HepG2 (cell line): ENCODE measurements around the gene NPDC1. TPM values are rescaled to one million over a fixed set of nuclear protein-coding genes. Genes with fewer than 3 reads are reported as not detected.

ENCODE experiments used
- DPF2 ChIP-seq: sonication (generic); formaldehyde crosslinking; IDR thresholded peaks from 2 replicates; pipeline ENCODE4 v1.4.0; 2020; ENCODE audit warnings: mild to moderate bottlenecking, low read depth, missing genetic modification reagents, borderline replicate concordance
- ERF ChIP-seq: IDR thresholded peaks from 2 replicates; pipeline ENCODE4 v1.6.1; 2018; ENCODE audit warnings: missing biosample characterization, missing genetic modification reagents
- GATAD1 ChIP-seq: IDR thresholded peaks from 2 replicates; pipeline ENCODE4 v1.6.1; 2016; ENCODE audit warnings: missing genetic modification reagents, missing compliant biosample characterization
- HOMEZ ChIP-seq: IDR thresholded peaks from 2 replicates; pipeline ENCODE4 v1.6.1; 2016; ENCODE audit warnings: low read depth
- RELA ChIP-seq: sonication (generic); formaldehyde crosslinking; IDR thresholded peaks from 2 replicates; pipeline ENCODE4 v1.4.0; 2020; ENCODE audit warnings: missing genetic modification reagents
- TCF7L2 ChIP-seq: IDR thresholded peaks from 2 replicates; pipeline ENCODE4 v1.6.1; 2011; ENCODE audit warnings: mild to moderate bottlenecking, low read depth, low read length, moderate library complexity
- TEAD3 ChIP-seq: optimal IDR thresholded peaks from 2 replicates; pipeline ENCODE3; 2016; ENCODE audit warnings: borderline replicate concordance
- ZFP91 ChIP-seq: sonication (generic); formaldehyde crosslinking; IDR thresholded peaks from 2 replicates; pipeline ENCODE4 v1.9.0; 2022; ENCODE audit warnings: missing genetic modification reagents, mild to moderate bottlenecking, borderline replicate concordance
- ZNF350 ChIP-seq: sonication (generic); formaldehyde crosslinking; IDR thresholded peaks from 2 replicates; pipeline ENCODE4 v1.4.0; 2020; ENCODE audit warnings: mild to moderate bottlenecking, low read depth, missing genetic modification reagents, borderline replicate concordance
- ZNF44 ChIP-seq: sonication (generic); formaldehyde crosslinking; IDR thresholded peaks from 2 replicates; pipeline ENCODE4 v1.5.1; 2020; ENCODE audit warnings: mild to moderate bottlenecking, missing genetic modification reagents
- ZNF503 ChIP-seq: sonication (generic); formaldehyde crosslinking; IDR thresholded peaks from 2 replicates; pipeline ENCODE4 v1.4.0; 2020; ENCODE audit warnings: missing genetic modification reagents
- polyA plus RNA-seq, 8 experiments: library from polyadenylated mRNA; depleted of rRNA in 3 of 8; stranded (reverse) in 7 of 8; unstranded in 1 of 8; fragments of >200 nt; fragmentation: Illumina TruSeq in 4 of 8; extraction: Trizol in 4 of 8; gene quantifications; 2 replicates each; pipeline versions ENCODE4 v1.2.1 to v1.2.3, GENCODE V29; 2011 to 2016; ENCODE audit warnings: low read depth in 4 of 8, missing spikeins in 1 of 8, mixed read lengths in 1 of 8; ENCODE audit not compliant: insufficient read depth in 1 of 8
- total RNA-seq, 5 experiments: library from RNA; depleted of rRNA; stranded (reverse); fragments of >200 nt; fragmentation: Illumina TruSeq; extraction: Trizol; gene quantifications; 2 replicates each; pipeline ENCODE4 v1.2.3, GENCODE V29; 2016; ENCODE audit warnings: low read depth in 1 of 5
- TF ChIP-seq, protein P1 (sequence below): sonication (generic); formaldehyde crosslinking; IDR thresholded peaks from 2 replicates; pipeline ENCODE4 v1.4.0; 2020; ENCODE audit warnings: mild to moderate bottlenecking, missing genetic modification reagents, borderline replicate concordance
- TF ChIP-seq, protein P2 (sequence below): IDR thresholded peaks from 2 replicates; pipeline ENCODE4 v1.6.1; 2016; ENCODE audit warnings: missing genetic modification reagents, missing compliant biosample characterization
- TF ChIP-seq, protein P3 (sequence below): sonication (generic); formaldehyde crosslinking; IDR thresholded peaks from 2 replicates; pipeline ENCODE4 v1.5.1; 2020; ENCODE audit warnings: missing genetic modification reagents, mild to moderate bottlenecking, borderline replicate concordance
- TF ChIP-seq, protein P4 (sequence below): sonication (generic); formaldehyde crosslinking; IDR thresholded peaks from 2 replicates; pipeline ENCODE4 v1.8.1; 2022; ENCODE audit warnings: mild to moderate bottlenecking, missing genetic modification reagents

Gene NPDC1
- total and polyA plus RNA-seq, 2 of the 13 experiments (the other 11 are each of a cell fraction or from before 2014, with no cell fraction given) = 0.84 to 5.4 TPM

- TF ChIP-seq, protein P1, sequence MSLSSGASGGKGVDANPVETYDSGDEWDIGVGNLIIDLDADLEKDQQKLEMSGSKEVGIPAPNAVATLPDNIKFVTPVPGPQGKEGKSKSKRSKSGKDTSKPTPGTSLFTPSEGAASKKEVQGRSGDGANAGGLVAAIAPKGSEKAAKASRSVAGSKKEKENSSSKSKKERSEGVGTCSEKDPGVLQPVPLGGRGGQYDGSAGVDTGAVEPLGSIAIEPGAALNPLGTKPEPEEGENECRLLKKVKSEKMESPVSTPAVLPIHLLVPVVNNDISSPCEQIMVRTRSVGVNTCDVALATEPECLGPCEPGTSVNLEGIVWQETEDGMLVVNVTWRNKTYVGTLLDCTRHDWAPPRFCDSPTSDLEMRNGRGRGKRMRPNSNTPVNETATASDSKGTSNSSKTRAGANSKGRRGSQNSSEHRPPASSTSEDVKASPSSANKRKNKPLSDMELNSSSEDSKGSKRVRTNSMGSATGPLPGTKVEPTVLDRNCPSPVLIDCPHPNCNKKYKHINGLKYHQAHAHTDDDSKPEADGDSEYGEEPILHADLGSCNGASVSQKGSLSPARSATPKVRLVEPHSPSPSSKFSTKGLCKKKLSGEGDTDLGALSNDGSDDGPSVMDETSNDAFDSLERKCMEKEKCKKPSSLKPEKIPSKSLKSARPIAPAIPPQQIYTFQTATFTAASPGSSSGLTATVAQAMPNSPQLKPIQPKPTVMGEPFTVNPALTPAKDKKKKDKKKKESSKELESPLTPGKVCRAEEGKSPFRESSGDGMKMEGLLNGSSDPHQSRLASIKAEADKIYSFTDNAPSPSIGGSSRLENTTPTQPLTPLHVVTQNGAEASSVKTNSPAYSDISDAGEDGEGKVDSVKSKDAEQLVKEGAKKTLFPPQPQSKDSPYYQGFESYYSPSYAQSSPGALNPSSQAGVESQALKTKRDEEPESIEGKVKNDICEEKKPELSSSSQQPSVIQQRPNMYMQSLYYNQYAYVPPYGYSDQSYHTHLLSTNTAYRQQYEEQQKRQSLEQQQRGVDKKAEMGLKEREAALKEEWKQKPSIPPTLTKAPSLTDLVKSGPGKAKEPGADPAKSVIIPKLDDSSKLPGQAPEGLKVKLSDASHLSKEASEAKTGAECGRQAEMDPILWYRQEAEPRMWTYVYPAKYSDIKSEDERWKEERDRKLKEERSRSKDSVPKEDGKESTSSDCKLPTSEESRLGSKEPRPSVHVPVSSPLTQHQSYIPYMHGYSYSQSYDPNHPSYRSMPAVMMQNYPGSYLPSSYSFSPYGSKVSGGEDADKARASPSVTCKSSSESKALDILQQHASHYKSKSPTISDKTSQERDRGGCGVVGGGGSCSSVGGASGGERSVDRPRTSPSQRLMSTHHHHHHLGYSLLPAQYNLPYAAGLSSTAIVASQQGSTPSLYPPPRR (CRISPR knock-in tag) = no peak
- TF ChIP-seq TCF7L2 = no peak
- TF ChIP-seq, protein P2, sequence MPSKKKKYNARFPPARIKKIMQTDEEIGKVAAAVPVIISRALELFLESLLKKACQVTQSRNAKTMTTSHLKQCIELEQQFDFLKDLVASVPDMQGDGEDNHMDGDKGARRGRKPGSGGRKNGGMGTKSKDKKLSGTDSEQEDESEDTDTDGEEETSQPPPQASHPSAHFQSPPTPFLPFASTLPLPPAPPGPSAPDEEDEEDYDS (CRISPR knock-in tag) = peak; percentile 24; the same call in 1 of the 2 replicates
- TF ChIP-seq ZNF503 (CRISPR knock-in tag) = no peak
- TF ChIP-seq, protein P3, sequence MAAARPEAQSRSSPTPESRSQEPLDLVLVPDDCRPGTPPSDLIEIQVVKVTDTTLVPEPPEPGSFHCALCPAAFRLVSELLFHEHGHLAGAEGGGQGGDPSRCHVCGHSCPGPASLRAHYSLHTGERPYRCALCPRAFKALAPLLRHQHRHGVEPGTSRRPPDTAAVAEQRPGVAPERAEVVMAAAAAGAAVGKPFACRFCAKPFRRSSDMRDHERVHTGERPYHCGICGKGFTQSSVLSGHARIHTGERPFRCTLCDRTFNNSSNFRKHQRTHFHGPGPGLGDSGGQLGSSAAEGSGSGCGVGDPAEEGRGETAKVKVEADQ (CRISPR knock-in tag) = no peak
- TF ChIP-seq ERF = peak; percentile 51; the same call in 1 of the 2 replicates
- TF ChIP-seq, protein P4, sequence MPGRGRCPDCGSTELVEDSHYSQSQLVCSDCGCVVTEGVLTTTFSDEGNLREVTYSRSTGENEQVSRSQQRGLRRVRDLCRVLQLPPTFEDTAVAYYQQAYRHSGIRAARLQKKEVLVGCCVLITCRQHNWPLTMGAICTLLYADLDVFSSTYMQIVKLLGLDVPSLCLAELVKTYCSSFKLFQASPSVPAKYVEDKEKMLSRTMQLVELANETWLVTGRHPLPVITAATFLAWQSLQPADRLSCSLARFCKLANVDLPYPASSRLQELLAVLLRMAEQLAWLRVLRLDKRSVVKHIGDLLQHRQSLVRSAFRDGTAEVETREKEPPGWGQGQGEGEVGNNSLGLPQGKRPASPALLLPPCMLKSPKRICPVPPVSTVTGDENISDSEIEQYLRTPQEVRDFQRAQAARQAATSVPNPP (CRISPR knock-in tag) = no peak
- no peak for TF ChIP-seq ZNF44 (CRISPR knock-in tag)
- no peak for TF ChIP-seq TEAD3 (CRISPR knock-in tag)
- no peak for TF ChIP-seq RELA
- TF ChIP-seq DPF2 (CRISPR knock-in tag) = no peak
- TF ChIP-seq ZNF350 = peak; percentile 45; the same call in 1 of the 2 replicates
- TF ChIP-seq GATAD1 (CRISPR knock-in tag) = 0 out of 2 replicates have a peak, but pooled peaks have one; percentile 22
- no peak for TF ChIP-seq HOMEZ (CRISPR knock-in tag)
- TF ChIP-seq ZFP91 (CRISPR knock-in tag) = peak; percentile 72; the same call in 1 of the 2 replicates
Measured at GRCh38 chr9:137064027-137064879, 18.3 kb upstream of the NPDC1 start (continued).
